PC-3 (cell line): Measurements from ENCODE around the gene ARL5A.

Experiments
- EZH2phosphoT487 ChIP-seq: fragments of 300-600 bp; sonication (generic); IDR thresholded peaks from 2 replicates; pipeline ENCODE4 v1.6.1; 2018; ENCODE audit warnings: mild to moderate bottlenecking, antibody characterized with exemption, low read length, borderline replicate concordance
- TF ChIP-seq, protein P1 (sequence below): fragments of 300-600 bp; sonication (generic); conservative IDR thresholded peaks from 2 replicates; pipeline ENCODE4 v1.5.1; 2017; ENCODE audit warnings: antibody characterized with exemption, low read depth, mild to moderate bottlenecking, low read length

DNA sequence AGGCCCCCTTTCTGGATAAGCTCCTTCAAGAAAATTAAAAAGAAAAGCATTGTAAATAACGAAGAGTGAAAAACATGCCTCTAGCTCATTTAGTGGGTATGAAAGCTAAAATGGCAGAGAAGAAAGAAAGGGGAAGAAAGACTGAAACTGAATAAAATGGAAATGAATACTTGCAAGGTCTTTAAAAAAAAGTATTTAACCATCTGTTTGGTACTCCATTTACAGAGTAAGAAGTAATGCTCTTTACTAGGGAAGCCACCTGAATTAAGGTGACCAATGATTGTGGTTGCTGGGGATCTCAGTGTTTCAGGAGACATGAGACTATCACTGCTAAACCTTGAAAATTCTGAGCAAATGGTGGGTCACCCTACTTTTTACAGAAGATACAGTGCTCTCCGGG lies 17.7 kb upstream of the ARL5A start:
- TF ChIP-seq, protein P1, sequence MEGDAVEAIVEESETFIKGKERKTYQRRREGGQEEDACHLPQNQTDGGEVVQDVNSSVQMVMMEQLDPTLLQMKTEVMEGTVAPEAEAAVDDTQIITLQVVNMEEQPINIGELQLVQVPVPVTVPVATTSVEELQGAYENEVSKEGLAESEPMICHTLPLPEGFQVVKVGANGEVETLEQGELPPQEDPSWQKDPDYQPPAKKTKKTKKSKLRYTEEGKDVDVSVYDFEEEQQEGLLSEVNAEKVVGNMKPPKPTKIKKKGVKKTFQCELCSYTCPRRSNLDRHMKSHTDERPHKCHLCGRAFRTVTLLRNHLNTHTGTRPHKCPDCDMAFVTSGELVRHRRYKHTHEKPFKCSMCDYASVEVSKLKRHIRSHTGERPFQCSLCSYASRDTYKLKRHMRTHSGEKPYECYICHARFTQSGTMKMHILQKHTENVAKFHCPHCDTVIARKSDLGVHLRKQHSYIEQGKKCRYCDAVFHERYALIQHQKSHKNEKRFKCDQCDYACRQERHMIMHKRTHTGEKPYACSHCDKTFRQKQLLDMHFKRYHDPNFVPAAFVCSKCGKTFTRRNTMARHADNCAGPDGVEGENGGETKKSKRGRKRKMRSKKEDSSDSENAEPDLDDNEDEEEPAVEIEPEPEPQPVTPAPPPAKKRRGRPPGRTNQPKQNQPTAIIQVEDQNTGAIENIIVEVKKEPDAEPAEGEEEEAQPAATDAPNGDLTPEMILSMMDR = no peak
- TF ChIP-seq EZH2phosphoT487 = no peak
